PFSK-1 (cell line): Measurements from ENCODE around the gene C2orf81.

Experiments
- TAF1 ChIP-seq: IDR thresholded peaks from 2 replicates; pipeline ENCODE4 v1.6.1; 2012; ENCODE audit warnings: low read length, control low read depth, borderline replicate concordance; ENCODE audit not compliant: insufficient read depth
- TF ChIP-seq, protein P1 (sequence below), 2 experiments: IDR thresholded peaks; 2 replicates each; pipeline versions ENCODE4 v1.6.1 to v1.8.0; 2011 to 2012; ENCODE audit warnings: low read depth in 2 of 2, low read length in 2 of 2, control low read depth in 1 of 2, inconsistent platforms in 1 of 2, mild to moderate bottlenecking in 1 of 2, moderate library complexity in 1 of 2; ENCODE audit not compliant: insufficient read depth in 1 of 2

DNA sequence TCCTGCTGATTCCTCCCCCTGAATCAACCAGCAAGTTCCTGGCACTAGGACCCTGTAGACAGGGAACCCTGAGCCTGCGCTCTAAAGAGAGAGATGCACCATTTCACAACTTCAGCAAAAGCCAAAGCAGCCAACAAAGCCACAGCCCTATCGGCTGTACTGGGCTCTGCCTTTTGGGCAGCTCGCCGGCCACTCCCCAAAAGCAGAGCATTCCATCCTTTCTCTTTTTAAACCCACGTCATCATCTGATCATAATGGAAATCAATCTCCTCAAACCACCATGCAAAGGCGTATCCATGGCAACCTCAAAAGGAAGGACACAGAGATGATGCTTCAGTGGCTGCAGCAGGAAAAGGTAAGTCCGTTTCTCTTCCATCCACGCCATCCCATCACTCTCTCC lies 36.0 kb downstream of the C2orf81 start:
- TF ChIP-seq, protein P1, sequence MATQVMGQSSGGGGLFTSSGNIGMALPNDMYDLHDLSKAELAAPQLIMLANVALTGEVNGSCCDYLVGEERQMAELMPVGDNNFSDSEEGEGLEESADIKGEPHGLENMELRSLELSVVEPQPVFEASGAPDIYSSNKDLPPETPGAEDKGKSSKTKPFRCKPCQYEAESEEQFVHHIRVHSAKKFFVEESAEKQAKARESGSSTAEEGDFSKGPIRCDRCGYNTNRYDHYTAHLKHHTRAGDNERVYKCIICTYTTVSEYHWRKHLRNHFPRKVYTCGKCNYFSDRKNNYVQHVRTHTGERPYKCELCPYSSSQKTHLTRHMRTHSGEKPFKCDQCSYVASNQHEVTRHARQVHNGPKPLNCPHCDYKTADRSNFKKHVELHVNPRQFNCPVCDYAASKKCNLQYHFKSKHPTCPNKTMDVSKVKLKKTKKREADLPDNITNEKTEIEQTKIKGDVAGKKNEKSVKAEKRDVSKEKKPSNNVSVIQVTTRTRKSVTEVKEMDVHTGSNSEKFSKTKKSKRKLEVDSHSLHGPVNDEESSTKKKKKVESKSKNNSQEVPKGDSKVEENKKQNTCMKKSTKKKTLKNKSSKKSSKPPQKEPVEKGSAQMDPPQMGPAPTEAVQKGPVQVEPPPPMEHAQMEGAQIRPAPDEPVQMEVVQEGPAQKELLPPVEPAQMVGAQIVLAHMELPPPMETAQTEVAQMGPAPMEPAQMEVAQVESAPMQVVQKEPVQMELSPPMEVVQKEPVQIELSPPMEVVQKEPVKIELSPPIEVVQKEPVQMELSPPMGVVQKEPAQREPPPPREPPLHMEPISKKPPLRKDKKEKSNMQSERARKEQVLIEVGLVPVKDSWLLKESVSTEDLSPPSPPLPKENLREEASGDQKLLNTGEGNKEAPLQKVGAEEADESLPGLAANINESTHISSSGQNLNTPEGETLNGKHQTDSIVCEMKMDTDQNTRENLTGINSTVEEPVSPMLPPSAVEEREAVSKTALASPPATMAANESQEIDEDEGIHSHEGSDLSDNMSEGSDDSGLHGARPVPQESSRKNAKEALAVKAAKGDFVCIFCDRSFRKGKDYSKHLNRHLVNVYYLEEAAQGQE (IDR thresholded peaks at IDR 0.05; ENCODE audit: insufficient read depth in 1 of 2, low read depth in 2 of 2, low read length in 2 of 2), result no peak
- no peak for TF ChIP-seq TAF1
